ENCODE results near the gene NFS1.

The NFS1 gene

GRCh38 chr20:35662551-35662950, 36.6 kb downstream of the NFS1 start:
- DNase-seq (ENCODE audit: low spot score): no peak

GRCh38 chr20:35661908-35662307, 37.2 kb downstream of the NFS1 start:
- DNase-seq (ENCODE audit: low spot score): no peak
- H3K27ac ChIP-seq: peak overlapping the region; percentile 30 to 55
- H3K4me3 ChIP-seq: peak overlapping the region; percentile 88
- TF ChIP-seq CTCF (IDR thresholded peaks at IDR 0.05): no peak

More at GRCh38 chr20:35662551-35662950, 36.6 kb downstream of the NFS1 start:
- H3K4me3 ChIP-seq: peak overlapping the region; percentile 88
- TF ChIP-seq CTCF (IDR thresholded peaks at IDR 0.05): no peak
- peak overlapping the region; percentile 30 to 55 for H3K27ac ChIP-seq

- peak overlapping the region; percentile 88 for H3K4me3 ChIP-seq
Measured at GRCh38 chr20:35661053-35661452, 38.1 kb downstream of the NFS1 start.

GRCh38 chr20:35660122-35660937, 38.8 kb downstream of the NFS1 start:
- TF ChIP-seq CTCF (IDR thresholded peaks at IDR 0.05): no peak
- DNase-seq (ENCODE audit: low spot score): no peak
- H3K27ac ChIP-seq: no peak overlapping the region
- no peak overlapping the region for H3K4me3 ChIP-seq

More at GRCh38 chr20:35661053-35661452, 38.1 kb downstream of the NFS1 start:
- no peak for DNase-seq (ENCODE audit: low spot score)
- no peak for TF ChIP-seq CTCF (IDR thresholded peaks at IDR 0.05)
- peak overlapping the region in 1 of 2 donors; percentile 55 for H3K27ac ChIP-seq

- Histone ChIP-seq H3K4me3 (no peak overlapping the region), H3K27ac (no peak overlapping the region)
- no peak for TF ChIP-seq CTCF (IDR thresholded peaks at IDR 0.05)
- no peak for DNase-seq (ENCODE audit: low spot score)
Measured at GRCh38 chr20:35657271-35657670, 41.9 kb downstream of the NFS1 start.

- no peak for DNase-seq (ENCODE audit: low spot score)
- H3K27ac ChIP-seq: no peak overlapping the region
- no peak overlapping the region for H3K4me3 ChIP-seq
- TF ChIP-seq CTCF (IDR thresholded peaks at IDR 0.05): no peak
Measured at GRCh38 chr20:35654415-35654814, 44.7 kb downstream of the NFS1 start.

GRCh38 chr20:35653893-35654292, 45.3 kb downstream of the NFS1 start:
- TF ChIP-seq CTCF (IDR thresholded peaks at IDR 0.05): no peak
- H3K4me3 ChIP-seq: no peak overlapping the region
- no peak overlapping the region for H3K27ac ChIP-seq
- DNase-seq (ENCODE audit: low spot score): no peak
